Posterior vena cava (tissue), 2 donors: ENCODE data around the gene OIT3. TPM values are rescaled to one million over a fixed set of nuclear protein-coding genes. Genes with fewer than 3 reads are reported as not detected.

Experiments
- DNase-seq: peaks from one replicate; pipeline ENCODE4 v3.0.0-alpha.2; 2020; ENCODE audit warnings: low spot score
- intact Hi-C, 2 donors: fragments of 100-400 bp; cut with DNase I; formaldehyde crosslinking; loops; one replicate each; pipeline versions ENCODE4 v1.14.1 to v1.14.2; 2022 to 2023
- long read RNA-seq, 2 donors: library from polyadenylated mRNA; unstranded; transcript quantifications; one replicate each; pipeline ENCODE4 v2.0.0, GENCODE V29; 2020 to 2021
- total RNA-seq, 2 donors: library from RNA; stranded (reverse); fragmentation: NEBNext Ultra II Directional; extraction: Animal tissue kit (Norgen Biotek cat#: 25700); gene quantifications; one replicate each; pipeline ENCODE4 v1.2.1, GENCODE V29; 2021
- donor health status: DM: yes; HTN: yes; CAD: no.
- donor health status: DM: yes; HTN: yes; CAD: no.

OIT3 gene
- total RNA-seq, result not detected
- long read RNA-seq, donor 1, result 0 reads
- long read RNA-seq, donor 2, result 0 reads

DNA sequence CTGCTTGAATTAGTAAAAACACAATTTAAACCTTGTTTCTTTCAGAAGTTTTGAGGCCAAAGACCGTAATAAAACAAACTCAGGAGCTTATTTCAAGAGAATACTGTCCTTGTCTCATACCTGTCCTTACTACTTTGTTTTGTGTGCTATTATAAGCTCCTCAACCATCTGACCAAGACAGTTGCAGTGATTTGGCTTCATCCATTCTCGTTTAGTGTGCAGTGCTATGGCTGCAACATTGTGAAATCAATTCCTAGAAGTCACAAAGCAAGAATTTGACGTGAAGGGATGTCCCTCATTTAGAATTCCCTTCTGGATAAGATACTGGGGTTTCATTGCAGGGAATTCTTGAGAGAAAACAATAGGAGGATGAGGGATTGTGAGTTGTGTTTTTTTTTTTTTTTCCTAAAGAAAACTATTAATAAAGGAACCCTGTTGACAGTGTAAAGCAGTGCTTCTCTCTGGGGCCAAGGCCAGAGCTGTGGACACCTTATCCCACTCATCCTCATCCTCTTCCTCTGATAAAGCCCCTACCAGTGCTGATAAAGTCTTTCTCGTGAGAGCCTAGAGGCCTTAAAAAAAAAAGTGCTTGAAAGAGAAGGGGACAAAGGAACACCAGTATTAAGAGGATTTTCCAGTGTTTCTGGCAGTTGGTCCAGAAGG, at the start of gene OIT3:
TSS of gene OIT3 (plus strand) at position 604 of the 663 bp plus-strand sequence. CDS start 60 bp downstream, outside the sequence.
- intact Hi-C loops, result no loop called here
- no peak for DNase-seq

DNA sequence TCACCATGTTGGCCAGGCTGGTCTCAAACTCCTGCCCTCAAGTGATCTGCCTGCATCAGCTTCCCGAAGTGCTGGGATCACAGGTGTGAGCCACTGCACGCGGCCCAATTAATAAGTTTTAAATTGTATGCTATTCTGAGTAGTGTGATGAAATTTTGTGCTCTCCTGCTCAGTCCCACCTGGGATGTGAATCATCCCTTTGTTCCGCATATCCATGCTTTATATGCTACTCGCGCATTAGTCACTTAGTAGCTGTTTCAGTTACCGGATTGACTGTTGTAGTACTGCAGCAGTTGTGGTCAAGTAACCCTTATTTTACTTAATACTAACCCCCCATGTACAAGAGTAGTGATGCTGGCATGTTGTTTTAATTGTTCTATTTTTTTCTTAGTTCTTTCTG, 47.3 kb upstream of the OIT3 start:
- intact Hi-C loops, result no loop called here
- no peak for DNase-seq

- intact Hi-C loops, result no loop called here
- DNase-seq, result no peak
Observed at GRCh38 chr10:72847681-72848080, 45.9 kb upstream of the OIT3 start.

- intact Hi-C loops, result no loop called here
- DNase-seq, result no peak
Observed at GRCh38 chr10:72850861-72851260, 42.7 kb upstream of the OIT3 start.

DNA sequence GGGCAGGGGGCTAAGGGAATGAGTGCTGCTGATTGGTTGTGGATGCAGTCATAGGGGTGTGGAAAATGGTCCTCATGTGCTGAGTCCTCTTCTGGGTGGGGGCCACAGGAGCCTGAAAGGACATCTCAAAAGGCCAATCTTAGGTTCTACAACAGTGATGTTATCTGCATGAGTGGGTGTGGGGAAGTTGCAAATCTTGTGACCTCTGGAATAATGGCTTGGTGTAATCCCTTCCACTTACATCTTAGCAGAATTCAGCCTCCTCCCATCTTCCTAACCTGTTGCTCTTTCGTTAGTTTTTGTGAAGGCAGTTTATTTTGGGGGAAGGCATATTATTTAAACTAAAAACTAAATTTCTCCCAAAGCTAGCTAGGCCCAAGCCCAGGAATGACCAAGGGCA, 42.0 kb upstream of the OIT3 start:
- intact Hi-C loops, result no loop called here
- no peak for DNase-seq

GRCh38 chr10:72852508-72852907, 41.0 kb upstream of the OIT3 start:
- intact Hi-C loops, result no loop called here
- DNase-seq, result no peak

DNA sequence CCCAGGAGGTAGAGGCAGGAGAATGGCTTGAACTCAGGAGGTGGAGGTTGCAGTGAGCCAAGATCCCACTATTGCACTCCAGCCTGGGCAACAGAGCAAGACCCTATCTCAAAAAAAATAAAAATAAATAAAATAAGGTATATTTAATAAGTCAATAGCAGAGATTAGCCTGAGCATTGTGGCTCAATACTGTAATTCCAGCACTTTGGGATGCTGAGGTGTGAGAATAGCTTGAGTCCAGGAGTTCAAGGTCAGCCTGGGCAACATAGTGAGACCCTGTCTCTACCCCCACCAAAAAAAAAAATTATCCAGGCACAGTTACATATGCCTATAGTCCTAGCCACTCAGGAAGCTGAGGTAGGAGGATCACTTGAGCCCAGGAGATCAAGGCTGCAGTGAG, 38.4 kb upstream of the OIT3 start:
- no peak for DNase-seq
- intact Hi-C loops, result no loop called here

- intact Hi-C loops, result no loop called here
- DNase-seq, result no peak
Observed at GRCh38 chr10:72855790-72856189, 37.7 kb upstream of the OIT3 start.

GRCh38 chr10:72858067-72858466, 35.5 kb upstream of the OIT3 start:
- intact Hi-C loops, result no loop called here
- no peak for DNase-seq

- intact Hi-C loops, result no loop called here
- no peak for DNase-seq
Observed at GRCh38 chr10:72862957-72863356, 30.6 kb upstream of the OIT3 start.

DNA sequence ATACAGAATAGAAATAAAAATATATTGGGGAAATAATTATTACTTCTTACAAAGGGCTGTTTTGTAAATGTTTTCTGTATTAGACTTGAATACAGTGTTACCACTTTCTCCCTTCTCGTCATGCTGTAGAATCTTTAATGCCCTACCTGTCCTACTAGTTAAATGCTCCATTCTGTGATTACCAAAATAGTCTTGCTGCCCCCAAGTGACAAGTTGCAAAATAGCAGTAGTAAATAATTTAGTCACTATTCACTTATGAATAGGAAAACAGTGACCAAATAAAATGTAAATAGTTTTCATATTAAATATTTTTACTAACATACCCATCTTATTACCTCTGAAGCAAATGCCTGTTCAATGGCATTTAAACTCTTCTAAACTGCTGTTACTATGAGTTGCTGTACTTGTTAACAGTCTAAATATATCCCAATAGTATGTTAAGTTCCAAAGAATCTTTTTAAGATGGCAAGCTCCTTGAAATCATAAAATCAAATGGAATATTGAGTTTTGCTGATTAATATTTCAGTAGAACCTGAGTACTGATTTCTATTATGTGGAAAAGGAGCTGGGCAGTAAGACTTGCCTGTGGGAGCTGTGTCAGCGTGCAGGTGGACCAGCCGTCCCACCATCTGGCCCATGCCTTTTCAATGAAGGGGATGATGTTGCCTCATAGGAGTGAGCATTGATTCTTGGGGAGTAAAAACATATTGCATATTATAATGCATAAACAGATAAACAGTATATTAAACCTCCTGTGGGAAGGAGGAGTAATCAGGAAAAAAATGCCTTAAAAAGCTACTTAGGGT, 18.1 kb upstream of the OIT3 start:
- intact Hi-C loops, result no loop called here
- DNase-seq, result no peak

DNA sequence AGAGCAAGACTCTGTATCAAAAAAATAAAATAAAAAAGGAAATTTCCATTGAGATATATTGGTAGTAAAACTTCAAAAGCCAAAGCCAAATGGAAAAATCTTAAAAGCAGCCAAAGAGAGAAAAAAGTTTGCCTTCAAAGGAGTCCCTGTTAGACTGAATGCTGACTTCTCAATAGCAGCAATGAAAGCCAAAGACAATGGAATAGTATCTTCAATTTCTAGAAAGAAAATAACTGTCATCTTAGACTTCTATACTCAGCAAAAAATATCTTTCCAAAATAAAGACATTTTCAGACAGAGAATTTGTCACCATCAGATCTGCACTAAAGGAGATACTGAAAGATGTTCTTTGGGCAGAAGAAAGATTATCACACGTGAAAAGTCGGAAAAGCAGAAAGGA, 14.3 kb upstream of the OIT3 start:
- intact Hi-C loops, result no loop called here
- no peak for DNase-seq

DNA sequence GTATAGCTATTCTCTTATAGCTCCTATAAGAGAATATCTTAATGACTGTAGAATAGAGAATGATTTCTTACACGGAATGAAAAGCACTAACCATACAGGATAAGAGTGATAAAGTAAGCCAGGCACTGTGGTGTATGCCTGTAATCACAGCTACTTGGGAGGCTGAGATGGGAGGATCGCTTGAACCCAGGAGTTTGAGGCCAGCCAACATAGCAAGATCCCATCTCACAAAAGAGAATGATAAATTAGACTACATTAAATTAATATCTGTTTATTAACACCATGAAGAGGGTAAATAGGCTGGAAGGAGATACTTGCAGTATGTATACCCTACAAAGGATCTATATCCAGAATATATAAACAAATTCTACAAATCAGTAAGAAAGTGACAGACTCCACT, 12.2 kb upstream of the OIT3 start:
- intact Hi-C loops, result no loop called here
- DNase-seq, result no peak

DNA sequence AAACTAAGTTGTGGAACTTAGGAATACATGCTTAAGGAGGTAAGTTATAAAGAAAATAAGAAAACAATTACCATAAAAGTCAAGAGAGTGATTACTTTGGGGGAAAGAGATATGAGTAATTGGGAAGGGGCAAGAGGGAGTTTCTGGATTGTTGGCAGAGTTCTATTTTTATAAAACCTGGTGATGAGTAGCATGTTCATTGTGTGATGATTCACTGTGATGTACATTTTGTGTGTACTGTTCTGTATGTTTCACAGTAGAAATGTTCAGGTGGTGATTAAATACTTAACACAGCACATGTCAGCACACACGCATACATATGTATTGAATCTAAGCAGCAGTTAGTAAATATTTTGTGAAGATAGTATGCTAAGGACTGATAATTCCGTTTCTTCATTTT, 9.7 kb upstream of the OIT3 start:
- DNase-seq, result no peak
- intact Hi-C loops, result no loop called here

GRCh38 chr10:72885953-72886352, 7.6 kb upstream of the OIT3 start:
- intact Hi-C loops, result no loop called here
- DNase-seq, result no peak

GRCh38 chr10:72886621-72887020, 6.9 kb upstream of the OIT3 start:
- no peak for DNase-seq
- intact Hi-C loops, result no loop called here

GRCh38 chr10:72887043-72887442, 6.5 kb upstream of the OIT3 start:
- intact Hi-C loops, result no loop called here

DNA sequence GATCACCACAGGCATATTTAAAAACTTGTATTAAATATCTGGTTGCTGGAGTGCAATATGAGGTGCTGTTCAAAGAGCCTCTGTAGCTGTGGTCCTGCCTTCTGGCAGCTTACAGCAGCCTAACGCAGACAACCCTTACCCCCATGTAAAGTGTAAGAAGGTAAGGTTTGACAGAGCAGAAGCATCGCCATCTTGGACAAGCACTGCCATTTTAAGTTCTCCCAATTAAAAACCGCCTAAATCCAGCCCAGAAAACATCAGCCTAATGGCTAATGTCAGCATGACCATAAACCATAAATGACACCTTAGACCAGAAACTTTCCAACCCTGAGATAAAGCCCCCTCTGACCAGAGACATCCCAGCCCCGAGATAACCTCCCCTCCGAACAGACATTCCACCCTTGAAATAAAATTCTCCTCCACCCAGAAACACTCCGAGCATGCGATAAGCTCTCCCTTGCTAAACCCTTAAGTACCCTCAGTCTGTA, 5.3 kb upstream of the OIT3 start:
- DNase-seq, result no peak
- intact Hi-C loops, result no loop called here

More at GRCh38 chr10:72887043-72887442, 6.5 kb upstream of the OIT3 start:
- no peak for DNase-seq

- DNase-seq, result no peak
- intact Hi-C loops, result no loop called here
Observed at GRCh38 chr10:72889391-72889831, 4.1 kb upstream of the OIT3 start.

GRCh38 chr10:72890086-72890485, 3.5 kb upstream of the OIT3 start:
- intact Hi-C loops, result no loop called here
- DNase-seq, result no peak
